Activated T-helper 1 cell treated with anti-CD3 and anti-CD28 coated beads, Interleukin-2, amount 50 U/mL, for 16 hours (primary cell): ENCODE measurements around the gene TTI1.
A peak's percentile ranks its signal among the peaks of the same experiment; 100 is the strongest.

Experiments used
- DNase-seq, 2 donors: peaks; one replicate each; pipeline ENCODE4 v3.0.0-alpha.2; 2020; ENCODE audit warnings: low read depth in 1 of 2, low spot score in 1 of 2

The TTI1 gene

DNA sequence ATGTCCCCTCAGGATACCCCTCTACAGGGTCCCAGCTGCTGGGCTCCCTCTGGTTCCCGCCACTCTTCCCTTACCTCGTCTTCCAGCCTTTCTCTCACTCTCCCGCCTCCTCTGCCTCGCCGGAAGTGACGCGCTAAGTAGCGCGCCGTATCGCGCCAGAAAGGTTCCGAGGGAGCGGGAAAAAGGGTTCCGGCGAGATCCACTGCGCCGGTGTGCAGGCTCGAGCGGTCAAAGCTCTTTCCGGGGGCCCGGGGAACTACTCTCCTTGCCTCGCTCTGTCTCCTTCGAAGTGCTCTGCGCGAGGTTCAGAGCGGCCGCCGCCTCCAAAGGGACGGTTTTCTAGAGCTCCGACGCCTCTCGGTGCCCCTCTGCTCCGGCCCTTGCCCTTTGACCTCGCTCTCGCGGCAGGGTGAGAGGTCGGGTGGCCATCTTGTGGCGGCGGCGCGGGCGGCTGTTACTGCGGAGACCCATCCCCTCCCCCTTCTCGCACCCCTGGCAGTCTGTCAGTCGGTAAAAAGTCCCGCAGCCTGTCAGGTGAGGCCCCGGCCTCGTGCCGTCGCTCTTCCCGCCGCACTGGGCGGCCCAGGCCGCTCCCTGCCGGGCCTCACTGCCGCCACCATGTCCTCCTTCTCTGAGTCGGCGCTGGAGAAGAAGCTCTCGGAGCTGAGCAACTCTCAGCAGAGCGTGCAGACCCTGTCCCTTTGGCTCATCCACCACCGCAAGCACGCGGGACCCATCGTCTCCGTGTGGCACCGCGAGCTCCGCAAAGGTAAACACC, at the start of gene TTI1, which contains the start of gene RPRD1B:
Gene TTI1, minus strand, starts transcription at position 127 of the 778 bp plus-strand sequence. CDS start 19,640 bp downstream, outside the sequence.
Gene RPRD1B, plus strand, starts transcription at position 417 of the 778 bp plus-strand sequence. Its CDS starts 202 bp downstream, at position 619.
- peak; percentile 72 to 81 for DNase-seq

DNA sequence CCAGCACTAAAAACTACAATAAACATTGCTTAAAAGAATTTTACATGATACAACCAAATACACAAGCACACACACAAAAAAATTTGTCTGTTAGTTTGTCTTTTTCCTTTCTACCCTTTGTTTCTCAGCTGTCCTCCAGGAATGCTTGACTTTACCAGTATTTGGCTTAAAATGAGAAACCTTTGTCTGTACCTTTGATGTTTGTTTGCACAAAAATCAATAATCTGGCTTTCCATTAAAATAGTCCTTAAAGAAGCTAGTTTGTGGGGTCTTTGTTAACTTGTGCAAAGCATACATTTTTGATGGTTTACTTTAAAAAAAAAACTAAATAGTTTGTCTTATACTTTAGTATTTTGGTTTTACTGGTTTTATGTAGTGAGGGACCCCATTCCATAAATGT, 49.6 kb upstream of the TTI1 start:
- DNase-seq, result no peak

DNA sequence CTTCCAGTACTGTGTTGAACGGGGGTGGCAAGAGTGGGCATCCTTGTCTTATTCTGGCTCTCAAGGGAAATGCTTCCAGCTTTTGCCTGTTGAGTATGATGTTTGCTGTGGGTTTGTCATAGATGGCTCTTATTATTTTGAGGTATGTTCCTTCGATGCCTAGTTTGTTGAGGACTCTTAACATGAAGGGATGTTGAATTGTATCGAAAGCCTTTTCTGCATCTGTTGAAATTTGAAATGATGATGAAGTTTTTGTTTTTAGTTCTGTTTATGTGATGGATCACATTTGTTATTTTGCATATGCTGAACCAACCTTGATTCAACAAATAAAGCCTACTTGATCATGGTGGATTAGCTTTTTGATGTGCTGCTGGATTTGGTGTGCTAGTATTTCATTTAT, 48.3 kb upstream of the TTI1 start:
- no peak for DNase-seq

GRCh38 chr20:38079353-38079752, 46.1 kb upstream of the TTI1 start:
- no peak for DNase-seq

DNA sequence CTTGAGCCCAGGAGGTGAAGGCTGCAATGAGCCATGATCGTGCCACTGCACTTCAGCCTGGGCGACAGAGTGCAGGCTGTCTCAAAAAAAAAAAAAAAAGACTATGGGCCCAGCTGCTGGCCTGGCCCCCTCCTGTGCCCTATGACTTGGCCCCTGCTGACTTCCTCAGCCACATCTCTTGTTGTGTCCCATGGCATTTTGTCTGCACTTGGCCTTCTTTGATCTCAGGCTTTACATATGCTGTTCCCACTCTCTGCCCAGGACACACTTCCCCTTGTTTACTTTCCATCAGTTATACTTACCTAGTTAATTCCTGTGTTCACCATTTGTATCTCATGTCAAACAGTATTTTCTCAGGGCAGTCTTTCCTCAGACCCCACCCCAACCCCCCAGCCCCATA, 44.8 kb upstream of the TTI1 start:
- no peak for DNase-seq

DNA sequence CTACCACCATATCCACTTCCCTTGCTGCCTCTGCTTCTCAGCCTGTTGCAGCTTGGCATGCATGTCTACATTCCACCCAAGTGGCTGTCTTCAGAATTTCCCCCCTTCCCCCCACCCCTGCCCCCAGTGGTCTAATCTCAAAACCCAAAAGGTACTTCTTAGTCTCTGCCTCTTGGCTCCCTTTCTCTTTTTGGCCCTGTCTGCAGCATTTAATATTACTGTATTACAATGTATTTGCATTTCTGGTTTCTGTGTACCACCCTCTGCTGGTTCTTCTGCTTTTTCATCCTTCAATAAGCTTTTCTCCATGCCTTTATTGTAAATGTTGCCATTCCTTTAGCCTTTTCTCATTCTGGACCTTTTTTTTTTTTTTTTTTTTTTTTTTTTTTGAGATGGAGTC, 43.3 kb upstream of the TTI1 start:
- DNase-seq, result no peak

GRCh38 chr20:38075161-38075998, 42.1 kb upstream of the TTI1 start:
- no peak for DNase-seq

- DNase-seq, result no peak
Measured at GRCh38 chr20:38073307-38074071, 40.2 kb upstream of the TTI1 start.

DNA sequence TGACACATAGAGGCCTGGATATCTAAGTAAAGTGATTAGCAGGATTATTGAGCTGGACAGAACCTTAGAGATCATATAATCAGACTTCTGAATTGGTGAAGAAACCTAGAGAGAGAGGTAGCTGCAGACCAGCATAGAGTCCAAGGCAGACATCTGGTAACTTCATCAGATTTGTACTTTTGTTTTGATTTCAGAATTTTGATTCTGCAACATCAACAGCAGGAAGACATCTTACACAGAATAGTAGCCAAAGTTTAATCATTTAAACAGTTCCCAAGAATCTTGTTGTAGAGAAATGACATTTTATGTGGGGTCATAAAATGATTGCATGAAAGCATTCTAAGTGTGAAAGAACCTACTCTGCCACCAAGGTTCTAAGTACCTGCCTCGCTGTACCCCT, 39.6 kb upstream of the TTI1 start:
- DNase-seq, result no peak

DNA sequence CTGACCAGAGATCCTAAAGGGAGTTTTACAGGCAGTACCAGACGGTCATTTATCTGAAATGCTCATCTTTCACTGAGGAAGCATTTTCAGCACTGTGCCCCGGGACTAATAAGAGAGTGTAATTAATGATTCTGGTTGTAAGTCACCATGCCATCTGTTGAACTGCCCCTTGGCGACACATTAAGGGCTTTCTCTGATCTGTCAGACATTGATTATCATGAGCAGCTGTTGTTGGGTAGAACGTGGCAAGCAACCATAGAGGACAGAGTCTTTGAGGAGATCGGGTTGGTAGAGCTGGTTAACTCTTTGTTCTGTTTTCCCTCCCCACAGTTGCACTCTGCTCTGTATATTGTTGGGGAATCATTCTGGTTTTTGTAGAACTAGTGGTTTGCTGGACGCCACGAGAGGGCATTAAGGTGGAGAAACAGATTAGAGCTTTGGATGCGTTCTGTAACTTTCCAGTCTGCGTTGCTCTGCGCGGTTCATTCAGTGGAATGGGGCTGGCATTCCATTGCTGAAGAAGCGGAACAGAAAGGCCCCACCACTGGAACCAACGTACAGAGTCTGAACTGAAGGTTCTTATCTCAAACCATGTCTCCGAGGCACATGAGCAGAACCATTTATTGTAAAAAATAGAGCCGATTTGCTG, 34.6 kb upstream of the TTI1 start:
- DNase-seq, result no peak

- DNase-seq, result no peak
Measured at GRCh38 chr20:38066969-38067716, 33.9 kb upstream of the TTI1 start.

- no peak for DNase-seq
Measured at GRCh38 chr20:38065764-38066375, 32.6 kb upstream of the TTI1 start.

- DNase-seq, result no peak
Measured at GRCh38 chr20:38063911-38064530, 30.8 kb upstream of the TTI1 start.

- DNase-seq, result no peak
Measured at GRCh38 chr20:38062890-38063289, 29.6 kb upstream of the TTI1 start.

GRCh38 chr20:38061109-38061508, 27.9 kb upstream of the TTI1 start:
- DNase-seq, result no peak

GRCh38 chr20:38060536-38060935, 27.3 kb upstream of the TTI1 start:
- DNase-seq, result no peak

DNA sequence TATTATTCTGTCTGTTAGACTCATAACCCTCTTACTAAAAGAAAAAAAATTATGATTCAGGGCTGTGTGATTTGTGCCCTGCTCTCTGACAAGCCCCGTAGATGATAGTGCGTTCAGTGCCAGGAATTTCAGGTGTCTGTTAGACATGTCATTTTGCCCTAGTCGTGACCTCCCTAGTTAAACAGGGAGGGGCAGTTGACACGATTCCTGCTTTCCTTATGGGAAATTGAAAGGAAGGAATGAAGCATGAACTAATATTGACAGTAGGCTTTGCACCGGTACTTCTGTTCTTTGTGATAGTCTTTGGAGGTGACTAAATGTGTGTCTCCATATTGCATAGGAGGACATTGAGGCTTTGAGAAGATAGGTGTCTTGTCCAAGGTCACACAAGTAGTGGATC, 26.6 kb upstream of the TTI1 start:
- DNase-seq, result no peak

DNA sequence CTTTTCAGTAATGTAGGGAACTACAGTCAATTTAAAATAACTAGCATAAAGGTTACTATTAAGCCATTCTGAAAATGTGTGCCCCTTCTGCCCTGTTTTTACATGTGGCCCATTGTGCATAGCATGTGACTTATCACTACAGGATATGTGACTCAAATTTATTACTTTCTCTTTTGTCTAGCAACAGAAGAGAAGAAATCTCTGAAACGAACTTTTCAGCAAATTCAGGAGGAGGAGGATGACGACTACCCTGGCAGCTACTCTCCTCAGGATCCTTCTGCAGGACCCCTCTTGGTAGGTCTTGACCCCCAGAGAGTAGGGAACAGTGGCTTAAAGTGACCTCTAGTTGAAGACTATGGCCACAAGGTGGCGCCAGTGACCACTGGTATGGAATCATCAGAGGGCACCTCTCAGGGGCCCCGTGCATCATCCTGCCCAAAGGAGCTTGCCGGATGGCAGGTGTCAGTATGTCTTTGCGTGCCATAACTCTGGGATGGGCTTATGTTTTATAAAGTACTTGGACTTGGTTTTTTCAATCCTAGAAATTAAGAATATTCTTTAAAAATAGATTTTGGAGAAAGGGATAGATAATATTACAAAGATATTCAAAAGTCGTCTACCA, 24.2 kb upstream of the TTI1 start:
- peak; percentile 48 to 54 for DNase-seq

DNA sequence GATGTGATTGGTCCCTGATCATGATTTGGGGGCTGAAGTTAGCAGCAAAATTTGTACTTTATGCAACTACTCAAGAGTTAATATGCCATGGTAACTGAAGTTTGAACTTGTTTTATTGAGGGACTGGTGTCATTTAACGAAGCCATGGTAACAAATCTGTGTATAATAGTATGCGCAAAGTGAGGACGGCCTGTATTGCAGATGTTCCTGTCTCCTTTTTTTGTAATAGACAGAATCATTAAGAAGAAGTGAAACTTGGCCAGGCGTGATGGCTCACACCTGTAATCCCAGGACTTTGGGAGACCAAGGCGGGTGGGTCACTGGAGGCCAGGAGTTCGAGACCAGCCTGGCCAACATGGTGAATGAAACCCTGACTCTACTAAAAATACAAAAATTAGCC, 22.6 kb upstream of the TTI1 start:
- DNase-seq, result no peak
